CD4-positive, alpha-beta T cell treated with Interleukin-6 for 4 hours (primary cell): ENCODE results near the gene ACE.

Source experiments
- DNase-seq: peaks from one replicate; pipeline ENCODE4 v3.0.0-alpha.2; 2020; ENCODE audit warnings: mixed read lengths

The ACE gene

DNA sequence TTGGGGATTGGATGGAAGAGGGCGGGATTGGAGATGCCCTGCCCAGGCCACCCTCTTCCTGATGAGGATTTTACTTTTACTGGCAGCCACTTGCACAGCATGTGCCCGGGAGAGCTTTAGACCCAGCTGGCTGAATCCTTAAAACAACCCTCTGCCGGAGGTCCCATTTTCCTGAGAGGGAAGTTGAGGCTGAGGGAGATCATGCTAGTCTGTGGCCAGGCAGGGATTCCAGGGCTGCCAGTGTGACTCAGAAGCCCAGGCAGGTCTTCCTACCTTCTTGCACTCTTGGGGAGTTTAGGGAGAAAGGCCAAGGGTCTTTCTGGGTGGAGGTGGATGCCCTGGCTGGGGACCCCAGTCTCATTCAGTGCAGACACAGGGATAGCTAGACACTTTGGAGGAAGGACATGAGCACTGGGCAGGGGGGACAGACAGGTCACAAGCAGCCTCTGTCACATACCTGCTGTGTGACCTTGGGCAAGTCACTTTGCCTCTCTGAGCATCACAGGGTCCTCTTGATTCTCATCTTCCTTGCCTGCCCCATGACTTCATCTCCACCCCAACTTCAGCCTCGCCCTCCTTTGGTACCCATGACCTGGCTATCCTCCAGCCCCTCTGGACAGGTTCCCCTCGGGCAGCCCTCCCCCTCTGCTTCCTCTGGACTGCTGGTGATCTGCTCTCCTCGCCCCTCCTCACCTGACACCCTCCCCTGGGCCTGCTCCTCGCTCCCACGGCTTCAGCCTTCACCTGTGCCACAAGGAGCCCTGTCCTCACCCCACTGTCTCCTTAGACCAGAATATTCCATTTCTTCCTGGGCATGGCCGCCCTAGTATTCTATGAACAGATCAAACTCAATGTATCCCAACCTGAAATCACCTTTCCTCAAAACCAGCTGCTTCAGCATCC lies 62.1 kb downstream of the ACE start:
- no peak for DNase-seq

DNA sequence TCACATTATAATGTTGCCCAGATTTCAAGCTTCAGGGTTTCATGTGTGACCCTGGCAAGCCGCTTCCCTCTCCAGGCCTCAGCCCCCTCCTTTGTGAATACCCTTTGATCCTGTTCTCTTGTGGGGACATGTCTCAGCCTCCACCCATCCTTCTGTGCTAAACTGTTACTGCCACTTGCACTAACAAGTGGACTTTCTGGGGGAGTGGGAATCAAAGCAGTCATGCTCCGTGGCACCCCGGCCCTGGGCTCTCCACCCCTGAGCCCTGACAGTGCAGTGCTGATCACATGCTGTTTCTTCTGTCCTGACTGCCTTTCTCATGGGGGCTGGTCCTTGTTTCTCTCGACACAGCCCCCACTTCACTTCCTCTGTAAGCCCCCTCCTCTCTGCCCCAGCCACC lies 63.7 kb downstream of the ACE start:
- no peak for DNase-seq

- no peak for DNase-seq
These were observed 65.3 kb downstream of the ACE start for GRCh38 chr17:63542218-63542545.

- no peak for DNase-seq
These were observed 66.3 kb downstream of the ACE start for GRCh38 chr17:63542942-63543821.

DNA sequence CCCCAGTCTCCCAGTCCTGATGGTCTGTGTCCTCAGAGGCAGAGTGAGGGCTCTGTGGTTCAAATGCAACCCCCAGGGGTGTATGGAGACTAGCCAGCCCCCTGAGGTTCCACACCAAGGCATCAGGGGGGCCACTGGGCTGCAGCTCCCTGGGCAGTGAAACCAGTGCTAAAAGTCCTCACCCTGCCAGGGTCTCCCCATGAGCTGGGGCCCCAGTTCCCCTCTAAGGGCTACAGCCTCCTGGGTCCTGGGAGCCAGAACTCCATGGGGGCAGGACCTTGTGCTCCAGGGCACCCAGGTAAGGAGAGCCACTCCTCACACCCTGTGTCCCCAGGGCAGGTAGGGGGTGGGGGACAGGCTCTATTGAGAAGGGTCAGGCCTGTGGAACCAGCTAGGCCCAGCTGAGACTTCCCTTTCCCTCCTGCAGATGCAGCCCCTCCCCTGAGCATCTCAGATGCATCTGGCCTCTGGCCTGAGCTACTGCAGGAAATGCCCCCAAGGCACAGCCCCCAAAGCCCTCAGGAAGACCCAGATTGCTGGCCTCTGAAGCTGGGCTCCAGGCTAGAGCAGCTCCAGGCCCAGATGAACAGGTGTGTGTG lies 67.1 kb downstream of the ACE start:
- no peak for DNase-seq

DNA sequence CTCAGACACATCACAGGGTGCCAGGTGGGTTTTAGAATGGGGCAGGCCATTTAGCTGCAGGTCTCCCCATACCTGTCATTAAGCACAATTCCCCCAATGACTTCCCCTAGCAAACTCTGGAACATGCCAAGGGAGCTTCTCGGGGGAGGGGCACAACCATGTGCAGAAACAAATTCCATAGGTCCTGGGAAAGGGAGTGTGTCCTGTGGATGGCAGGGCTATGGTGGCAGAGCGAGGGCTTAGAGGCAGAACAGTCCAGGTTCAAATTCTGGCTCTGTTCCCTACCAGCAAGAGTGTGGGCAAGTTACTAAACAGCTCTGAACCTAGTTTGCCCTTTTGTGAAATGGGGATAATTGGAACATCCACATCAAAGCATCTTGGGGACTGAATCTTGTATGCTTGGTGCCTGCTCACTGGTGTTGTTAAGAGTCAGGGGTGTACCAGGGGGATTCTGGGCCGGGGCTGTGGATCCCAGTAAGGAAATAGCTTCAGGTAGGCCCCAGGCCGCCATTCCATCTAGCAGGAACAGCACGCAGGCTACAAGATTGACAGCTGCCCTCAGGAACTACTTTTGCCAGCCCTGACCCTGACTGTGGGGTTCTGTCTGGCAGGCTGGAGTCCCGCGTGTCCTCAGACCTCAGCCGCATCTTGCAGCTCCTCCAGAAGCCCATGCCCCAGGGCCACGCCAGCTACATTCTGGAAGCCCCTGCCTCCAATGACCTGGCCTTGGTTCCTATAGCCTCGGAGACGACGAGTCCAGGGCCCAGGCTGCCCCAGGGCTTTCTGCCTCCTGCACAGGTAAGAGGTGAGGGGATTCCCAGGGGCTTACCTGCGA lies 67.8 kb downstream of the ACE start:
- no peak for DNase-seq

GRCh38 chr17:63546308-63547082 lies 69.6 kb downstream of the ACE start:
- no peak for DNase-seq

- DNase-seq: no peak
These were observed 70.2 kb downstream of the ACE start for GRCh38 chr17:63547083-63547523.
